Activated gamma-delta T cell (primary cell): ENCODE measurements around the gene SERPINB10.

ENCODE experiments used
- DNase-seq: peaks from one replicate; lab custom pipeline; 2025; lab: John Stamatoyannopoulos, UW

The SERPINB10 gene

GRCh38 chr18:63980896-63981460, 73.2 kb downstream of the SERPINB10 start:
- DNase-seq = no peak

- DNase-seq = no peak
Observed at GRCh38 chr18:63981719-63982118, 74.0 kb downstream of the SERPINB10 start.

GRCh38 chr18:63982361-63982760, 74.6 kb downstream of the SERPINB10 start:
- DNase-seq = no peak
